Ishikawa (cell line): ENCODE results near the gene ARNT2.

Experiments
- CREB1 ChIP-seq: IDR thresholded peaks from 2 replicates; pipeline ENCODE4 v1.6.1; 2012; ENCODE audit warnings: low read depth
- EGR1 ChIP-seq: IDR thresholded peaks from 2 replicates; pipeline ENCODE4 v1.6.1; 2012
- EP300 ChIP-seq: IDR thresholded peaks from 2 replicates; pipeline ENCODE4 v1.6.1; 2012; ENCODE audit warnings: borderline replicate concordance
- FOXM1 ChIP-seq: IDR thresholded peaks from 2 replicates; pipeline ENCODE4 v1.6.1; 2012; ENCODE audit warnings: low read depth, borderline replicate concordance
- MAX ChIP-seq: IDR thresholded peaks from 2 replicates; pipeline ENCODE4 v1.6.1; 2012
- RAD21 ChIP-seq: IDR thresholded peaks from 2 replicates; pipeline ENCODE4 v1.6.1; 2012; ENCODE audit warnings: low read depth
- TEAD4 ChIP-seq: IDR thresholded peaks from 2 replicates; pipeline ENCODE4 v1.6.1; 2012
- YY1 ChIP-seq: IDR thresholded peaks from 2 replicates; pipeline ENCODE4 v1.6.1; 2012; ENCODE audit warnings: low read depth

GRCh38 chr15:80388326-80388725, 15.9 kb upstream of the ARNT2 start:
- TF ChIP-seq YY1 (no peak), EP300 (no peak), TEAD4 (no peak), CREB1 (no peak), EGR1 (no peak), RAD21 (no peak), MAX (no peak), FOXM1 (no peak)
